CD4-positive, alpha-beta T cell treated with Interleukin-2 at 100 ng/mL for 4 hours (primary cell): ENCODE data around the gene OR13C4.
"Not testable (repeated sequence)": the region's sequence is repeated elsewhere in the genome, so short reads cannot be mapped to it uniquely, and the experiment has no call there.

Experiments
- DNase-seq: peaks from one replicate; pipeline ENCODE4 v3.0.0-alpha.2; 2020; ENCODE audit warnings: low spot score

Gene OR13C4

DNA sequence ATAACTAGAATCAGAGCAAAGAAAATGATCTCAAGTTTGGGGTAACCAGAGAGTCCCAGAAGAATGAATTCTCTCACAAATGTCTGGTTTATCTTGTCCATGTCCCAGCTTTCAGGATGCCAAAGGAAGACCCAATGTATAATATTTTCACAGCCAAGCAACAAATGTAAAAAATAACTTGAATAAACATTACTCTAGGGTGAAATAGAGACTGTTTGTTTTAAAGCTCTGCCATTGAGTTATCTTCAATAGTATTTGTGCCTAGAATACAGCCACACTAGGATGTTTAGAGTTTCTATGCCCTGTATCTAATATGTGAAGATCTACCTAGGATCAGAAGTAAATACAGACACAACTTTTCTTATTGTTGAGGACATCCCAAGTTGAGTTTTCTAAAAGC lies at the start of gene OR13C4:
TSS of gene OR13C4 (minus strand) at position 101 of the 400 bp plus-strand sequence. CDS start at position 101, 0 bp downstream.
- DNase-seq = no peak

DNA sequence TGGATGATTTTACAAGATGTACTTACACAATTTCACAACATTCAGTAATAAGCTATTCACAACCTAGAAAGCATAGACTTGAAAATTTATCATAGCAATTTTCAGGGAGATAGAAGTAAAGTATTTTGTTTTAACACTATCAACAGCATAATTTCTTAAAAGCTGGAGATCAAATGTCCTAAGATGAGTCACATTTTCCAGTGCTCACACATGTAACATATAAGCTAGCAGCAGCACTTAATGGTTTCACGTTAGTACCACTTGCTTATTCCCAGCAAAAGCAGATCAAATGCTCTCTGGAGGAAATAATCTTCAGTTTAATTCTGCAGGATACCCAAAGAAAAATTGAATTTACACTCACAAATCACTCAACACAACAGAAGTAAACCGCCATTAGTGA lies 48.4 kb upstream of the OR13C4 start:
- DNase-seq = no peak

DNA sequence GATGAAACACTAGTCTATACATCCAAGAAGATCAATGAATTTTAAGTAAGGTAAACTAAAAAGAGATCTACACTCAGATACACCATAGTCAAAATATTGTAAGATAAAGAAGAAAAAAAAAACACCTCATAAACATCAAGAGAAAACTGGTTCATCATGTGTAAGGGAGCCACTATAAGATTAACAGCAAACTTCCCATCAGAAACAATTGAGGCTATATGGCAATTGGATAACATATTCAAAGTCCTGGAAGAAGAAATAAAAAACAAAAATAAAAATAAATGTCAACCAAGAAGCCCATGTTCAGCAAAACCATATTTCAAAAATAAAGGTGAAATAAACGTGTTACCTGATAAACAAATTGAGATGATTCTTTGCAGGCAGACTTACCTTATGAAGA lies 45.6 kb upstream of the OR13C4 start:
- DNase-seq = no peak

DNA sequence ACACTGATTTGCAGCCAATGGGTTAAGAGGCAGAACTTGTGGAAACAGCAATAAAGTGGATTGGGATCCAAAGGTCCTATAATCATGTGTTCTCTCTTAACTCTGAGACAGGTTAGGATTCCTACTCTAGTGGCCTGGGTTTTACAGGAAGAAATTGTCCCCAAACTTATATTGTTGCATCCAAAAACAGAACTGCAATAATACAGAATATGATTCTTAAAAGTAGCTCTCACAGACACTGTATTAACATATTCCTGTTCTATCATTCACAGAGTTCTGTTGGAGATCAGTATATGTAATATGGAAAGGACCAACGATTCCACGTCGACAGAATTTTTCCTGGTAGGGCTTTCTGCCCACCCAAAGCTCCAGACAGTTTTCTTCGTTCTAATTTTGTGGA lies 41.9 kb upstream of the OR13C4 start, which contains the start of gene OR13C8:
TSS of gene OR13C8 (plus strand) at position 301 of the 400 bp plus-strand sequence. CDS start at position 301, 0 bp downstream.
- no peak for DNase-seq

DNA sequence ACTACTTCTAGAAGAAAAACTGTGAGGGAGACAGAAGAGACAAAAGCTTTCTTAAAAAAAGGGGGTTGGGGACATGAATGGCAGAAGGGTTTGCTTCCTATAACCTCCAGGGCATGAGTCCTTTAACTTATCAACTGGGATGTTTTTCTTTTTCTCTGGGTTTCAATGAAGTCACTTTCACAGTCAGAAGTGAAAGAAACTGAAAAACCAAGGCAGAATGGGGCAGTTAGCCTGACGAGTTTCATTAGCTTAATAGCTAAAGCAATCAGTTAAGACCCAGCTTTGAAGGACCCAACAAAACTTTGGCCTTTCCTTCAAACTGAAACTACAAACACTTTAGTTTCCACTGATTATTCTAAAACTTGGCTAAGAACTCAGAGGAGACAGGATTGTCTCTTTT lies 37.3 kb upstream of the OR13C4 start:
- no peak for DNase-seq

DNA sequence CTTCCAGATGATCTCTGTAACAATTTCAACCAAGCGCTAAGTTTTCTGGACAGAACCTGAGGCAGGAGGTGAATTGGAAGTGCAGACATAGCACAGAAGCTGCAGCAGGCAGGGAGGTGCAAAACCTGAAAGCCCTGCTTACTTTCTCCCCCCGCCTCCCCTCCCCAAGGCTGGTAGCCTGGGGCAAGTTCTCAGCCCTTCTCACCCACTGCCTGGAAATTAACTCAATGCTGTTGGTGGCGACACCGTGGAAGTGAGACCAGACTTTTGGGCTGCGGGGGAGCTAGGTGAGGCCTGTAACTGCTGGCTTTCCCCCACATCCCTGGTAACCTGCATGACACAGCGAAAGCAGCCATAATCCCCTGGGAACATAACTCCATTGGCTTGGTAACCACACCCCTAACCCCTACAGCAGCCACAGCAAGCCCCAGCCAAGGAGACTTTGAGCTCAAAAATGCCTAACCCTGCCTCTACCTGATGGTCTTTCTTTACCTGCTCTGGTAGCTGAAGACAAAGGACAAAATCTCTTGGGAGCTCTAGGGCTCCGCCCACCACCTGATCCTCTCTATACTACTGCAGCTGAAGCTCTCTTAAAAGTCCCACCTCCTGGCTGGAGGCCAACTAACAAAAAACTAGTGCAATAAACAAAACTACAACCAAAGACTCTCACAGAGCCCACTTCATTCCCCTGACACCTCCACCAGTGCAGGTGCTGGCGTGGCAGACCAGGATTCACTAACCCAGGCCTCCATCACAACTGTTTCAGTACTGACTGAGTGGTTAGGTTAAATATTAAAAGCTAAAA lies 30.0 kb upstream of the OR13C4 start:
- no peak for DNase-seq

DNA sequence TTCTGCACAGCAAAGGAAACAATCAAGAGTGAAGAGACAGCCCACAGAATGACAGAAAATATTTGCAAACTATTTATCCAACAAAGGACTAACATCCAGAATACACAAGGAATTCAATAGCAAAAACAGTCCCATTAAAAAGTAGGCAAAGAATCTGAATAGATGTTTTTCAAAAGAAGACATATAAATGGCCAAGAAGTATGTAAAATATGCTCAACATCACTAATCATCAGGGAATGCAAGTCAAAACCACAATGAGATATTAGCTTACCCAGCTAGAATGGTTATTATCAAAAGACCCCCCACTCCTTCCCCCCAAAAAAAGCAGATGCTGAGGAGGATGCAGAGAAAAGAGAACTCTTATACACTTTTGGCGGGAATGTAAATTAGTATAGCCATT lies 28.5 kb upstream of the OR13C4 start:
- no peak for DNase-seq

DNA sequence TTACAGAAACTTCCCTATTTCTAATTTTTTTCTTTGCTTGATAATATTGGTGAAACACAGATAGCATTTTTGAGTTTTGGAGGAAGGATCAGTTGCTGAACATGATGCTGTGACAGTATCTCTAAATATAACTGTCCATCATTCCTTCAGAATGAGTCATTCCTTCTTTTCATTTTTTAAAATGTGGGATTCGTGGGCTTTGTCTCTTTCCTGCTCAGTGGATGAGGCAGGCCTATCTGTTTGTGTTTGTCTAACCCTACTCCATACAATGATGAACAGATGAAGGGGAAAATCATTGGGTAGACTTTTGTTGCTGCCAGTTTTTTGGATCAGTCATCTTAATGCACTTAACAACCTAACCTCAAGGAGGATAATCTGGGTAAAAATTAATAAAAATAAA lies 26.3 kb upstream of the OR13C4 start:
- DNase-seq = no peak

DNA sequence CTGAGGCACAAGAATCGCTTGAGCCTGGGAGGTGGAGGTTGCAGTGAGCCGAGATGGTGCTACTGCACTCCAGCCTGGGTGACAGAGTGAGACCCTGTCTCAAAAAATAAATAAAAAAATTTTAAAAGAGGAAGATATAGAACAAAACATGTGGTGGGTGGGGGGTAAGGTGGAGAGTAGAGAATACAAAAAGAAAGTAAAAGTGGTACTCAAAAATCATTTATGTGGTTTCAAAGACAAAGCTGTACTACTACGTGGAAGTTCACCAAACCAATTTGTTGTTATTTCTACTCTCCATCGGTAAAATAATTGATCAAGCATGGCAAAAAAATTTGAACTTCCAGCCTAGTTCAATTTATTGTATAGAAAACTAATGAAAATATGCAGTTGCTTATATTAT lies 17.6 kb upstream of the OR13C4 start:
- DNase-seq = no peak

DNA sequence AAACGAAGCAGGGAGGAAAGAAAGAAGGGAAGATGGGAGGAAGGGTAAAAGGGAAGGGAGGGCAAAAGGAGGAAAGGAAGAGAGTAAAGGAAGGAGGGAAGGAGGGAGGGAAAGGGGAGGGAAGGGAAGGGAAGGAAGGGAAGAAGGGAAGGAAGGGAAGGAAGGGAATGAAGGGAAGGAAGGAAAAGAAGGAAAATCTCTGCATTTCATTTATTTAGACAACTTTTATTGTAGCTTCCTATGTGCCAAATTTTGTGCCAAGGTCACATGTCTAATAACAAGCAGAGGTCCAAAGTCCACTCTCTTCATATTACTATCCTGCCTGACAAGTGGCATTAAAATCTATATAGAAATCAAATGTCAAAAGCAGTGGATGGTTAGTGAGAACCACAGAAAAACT lies 12.3 kb upstream of the OR13C4 start:
- DNase-seq = no peak

DNA sequence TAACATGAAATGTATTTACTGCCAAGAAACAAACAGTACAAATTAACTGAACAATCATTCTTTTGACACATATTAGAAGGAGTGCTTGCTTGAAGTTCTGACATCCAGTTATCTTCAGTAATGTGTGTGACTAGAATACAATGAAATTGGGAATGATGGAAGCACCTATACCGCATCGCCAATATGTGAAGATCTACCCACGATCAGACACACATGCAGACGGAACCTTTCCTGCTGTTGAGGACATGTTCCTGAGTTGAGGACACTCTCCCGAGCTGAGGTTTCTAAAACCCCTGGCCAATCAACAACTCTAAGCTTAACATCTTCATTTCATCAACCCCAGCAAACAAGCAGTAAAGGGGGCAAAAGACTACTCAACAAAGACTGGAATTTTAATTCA lies 9.7 kb upstream of the OR13C4 start, which contains the start of gene OR13C3:
TSS of gene OR13C3 (minus strand) at position 101 of the 400 bp plus-strand sequence. CDS start 133 bp downstream, outside the sequence.
- no peak for DNase-seq

DNA sequence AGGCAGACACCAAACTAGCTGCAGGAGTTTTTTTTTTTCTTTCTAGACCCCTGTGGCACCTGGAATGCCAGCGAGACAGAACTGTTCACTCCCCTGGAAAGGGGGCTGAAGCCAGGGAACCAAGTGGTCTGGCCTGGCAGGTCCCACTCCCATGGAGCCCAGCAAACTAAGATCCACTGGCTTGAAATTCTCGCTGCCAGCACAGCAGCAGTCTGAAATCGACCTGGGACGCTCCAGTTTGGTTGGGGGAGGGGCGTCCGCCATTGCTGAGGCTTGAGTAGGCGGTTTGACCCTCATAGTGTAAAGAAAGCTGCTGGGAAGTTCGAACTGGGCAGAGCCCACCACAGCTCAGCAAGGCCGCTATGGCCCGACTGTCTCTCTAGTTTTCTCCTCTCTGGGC lies 6.8 kb downstream of the OR13C4 start:
- not testable (repeated sequence) for DNase-seq

DNA sequence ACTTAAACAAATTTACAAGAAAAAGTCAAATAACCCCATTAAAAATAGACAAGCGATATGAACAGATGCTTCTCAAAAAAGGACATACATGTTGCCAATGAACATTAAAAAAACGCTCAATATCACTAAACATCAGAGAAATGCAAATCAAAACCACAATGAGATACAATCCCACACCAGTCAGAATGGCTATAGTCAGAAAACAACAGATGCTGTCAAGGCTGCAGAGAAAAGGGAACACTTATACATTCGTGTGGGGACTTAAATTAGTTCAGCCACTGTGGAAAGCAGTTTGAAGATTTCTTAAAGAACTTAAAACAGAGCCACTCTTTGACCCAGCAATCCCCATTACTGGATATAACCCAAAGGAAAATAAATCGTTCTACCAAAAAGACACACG lies 12.1 kb downstream of the OR13C4 start:
- no peak for DNase-seq

DNA sequence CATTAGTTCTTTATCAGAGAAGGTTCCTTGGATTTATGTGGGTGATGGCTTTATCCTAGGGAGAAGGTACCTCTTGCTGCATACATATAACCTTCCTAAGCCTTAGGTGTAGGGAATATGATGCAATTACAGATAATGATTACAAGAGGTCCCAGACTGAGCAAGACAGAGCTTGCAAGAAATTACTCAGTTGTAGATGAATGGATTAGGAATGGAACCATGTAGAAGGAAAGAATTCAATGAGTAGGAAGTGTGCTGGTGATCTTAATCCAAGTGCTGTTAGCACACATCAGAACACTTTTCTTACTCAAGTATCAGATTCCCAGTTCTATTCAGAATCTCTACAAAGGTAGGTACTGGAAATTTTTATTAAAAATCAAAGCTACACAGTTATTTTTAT lies 20.4 kb downstream of the OR13C4 start:
- DNase-seq = no peak

DNA sequence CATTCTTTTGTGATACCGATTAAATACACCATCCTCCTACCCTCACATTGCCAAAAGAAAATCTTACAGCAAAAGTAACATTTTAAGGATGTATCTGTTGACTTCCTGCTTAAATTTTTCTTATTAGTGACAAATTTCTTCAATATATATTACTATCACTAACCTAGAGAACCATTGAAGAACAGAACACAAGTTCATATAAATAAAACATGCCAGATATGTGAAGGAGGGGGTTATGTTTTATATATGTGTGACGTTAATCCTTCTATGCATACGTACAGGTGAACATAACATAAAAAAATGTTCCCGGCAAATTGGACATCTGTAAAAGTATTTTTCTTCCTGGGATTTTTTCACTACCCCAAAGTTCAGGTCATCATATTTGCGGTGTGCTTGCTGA lies 23.0 kb downstream of the OR13C4 start, which contains the start of gene OR13F1:
TSS of gene OR13F1 (plus strand) at position 301 of the 400 bp plus-strand sequence. CDS start at position 301, 0 bp downstream.
- no peak for DNase-seq

DNA sequence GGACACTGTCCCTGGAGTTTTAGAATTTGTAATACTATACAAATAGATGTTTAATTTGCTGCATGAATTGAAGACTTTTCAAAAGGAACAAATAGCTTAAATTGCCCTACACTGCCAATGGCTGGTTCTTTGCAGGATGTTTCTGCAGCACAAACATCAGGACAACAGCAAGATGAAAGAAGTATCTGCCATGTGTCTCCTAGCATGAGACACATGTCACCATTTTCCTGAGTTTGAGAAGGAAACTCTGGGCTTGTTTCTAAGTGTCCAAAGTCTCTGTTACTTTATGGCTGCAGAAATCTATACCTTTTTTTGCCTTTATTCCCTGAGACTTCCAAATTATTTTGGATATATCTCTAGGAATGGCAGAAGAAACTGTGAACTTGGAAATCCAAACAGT lies 23.6 kb downstream of the OR13C4 start:
- no peak for DNase-seq

DNA sequence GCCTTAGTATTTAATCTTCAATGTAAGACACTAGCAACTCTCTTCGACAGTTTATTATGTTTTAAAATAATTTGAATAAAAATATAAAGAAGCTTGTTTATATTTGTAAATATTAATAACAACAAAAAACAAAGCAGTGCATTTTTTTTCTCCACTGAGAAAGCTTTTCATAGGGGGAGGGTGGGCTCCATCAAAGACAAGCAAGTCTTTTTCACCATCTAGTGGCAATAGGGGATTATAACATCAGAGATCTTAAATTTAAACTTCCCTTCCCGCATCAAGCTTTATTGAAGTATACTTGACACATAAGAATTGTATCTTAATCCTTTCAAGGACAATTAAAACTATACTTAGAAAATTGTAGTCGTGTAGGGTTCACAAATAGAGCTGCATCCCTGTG lies 32.2 kb downstream of the OR13C4 start:
- DNase-seq = no peak

DNA sequence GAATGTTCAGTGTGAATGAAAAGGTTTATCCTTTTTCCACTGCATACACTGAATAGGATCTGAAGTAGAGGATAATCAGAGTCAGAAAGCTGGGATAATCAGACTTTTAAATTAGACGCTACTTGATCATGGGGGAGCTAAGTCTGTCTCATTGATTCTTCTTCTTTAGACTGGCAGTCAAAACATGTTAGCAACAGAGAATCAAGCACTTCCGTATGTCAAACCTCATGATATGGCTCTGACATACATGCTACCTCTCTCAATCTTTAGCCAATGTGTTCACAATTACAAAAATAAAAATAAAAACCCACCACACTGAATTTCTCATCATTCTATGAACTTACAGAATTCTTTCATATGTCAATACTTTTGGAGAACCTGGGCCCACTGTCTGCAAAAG lies 42.0 kb downstream of the OR13C4 start:
- no peak for DNase-seq

DNA sequence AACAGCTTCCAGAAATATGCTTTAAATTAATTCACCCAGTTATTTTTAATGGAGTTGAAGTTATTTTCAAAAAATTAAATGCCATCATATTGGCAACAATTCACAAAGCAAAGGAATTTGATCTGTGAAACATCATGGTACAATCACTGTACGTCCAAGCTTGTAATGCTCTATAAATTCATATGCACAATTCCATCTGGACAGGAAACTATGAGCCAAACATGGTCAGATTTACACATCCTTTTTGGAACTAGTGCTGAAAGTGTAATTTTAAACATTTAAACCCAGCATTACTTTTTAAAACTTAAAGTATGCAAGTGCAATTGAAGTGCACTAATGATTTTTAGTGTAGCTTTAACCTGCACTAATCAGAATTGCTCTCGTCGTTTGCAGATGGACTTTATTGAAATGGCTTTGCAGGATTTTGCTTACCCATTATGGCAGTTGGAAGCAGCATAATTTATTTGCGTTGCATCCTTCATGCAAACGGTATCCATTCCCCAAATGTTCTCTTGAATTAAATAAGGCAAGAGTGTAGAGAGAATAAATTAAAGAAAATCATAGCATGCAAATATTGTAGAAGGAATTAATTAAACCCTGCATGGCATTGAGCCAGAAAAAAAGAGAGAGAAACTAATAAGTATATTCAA lies 44.0 kb downstream of the OR13C4 start:
- DNase-seq = no peak
